Ramos (cell line): ENCODE data around the gene DCC.

Source experiments
- in situ Hi-C: fragments of 300-500 bp; cut with MboI; formaldehyde crosslinking; loops from one replicate; pipeline ENCODE4 v1.14.3; 2022; ENCODE audit warnings: low sequenced_read_pairs; ENCODE audit not compliant: unreplicated experiment

The DCC gene

GRCh38 chr18:52869349-52869923, 529.4 kb downstream of the DCC start:
- in situ Hi-C loops, result no loop called here

DNA sequence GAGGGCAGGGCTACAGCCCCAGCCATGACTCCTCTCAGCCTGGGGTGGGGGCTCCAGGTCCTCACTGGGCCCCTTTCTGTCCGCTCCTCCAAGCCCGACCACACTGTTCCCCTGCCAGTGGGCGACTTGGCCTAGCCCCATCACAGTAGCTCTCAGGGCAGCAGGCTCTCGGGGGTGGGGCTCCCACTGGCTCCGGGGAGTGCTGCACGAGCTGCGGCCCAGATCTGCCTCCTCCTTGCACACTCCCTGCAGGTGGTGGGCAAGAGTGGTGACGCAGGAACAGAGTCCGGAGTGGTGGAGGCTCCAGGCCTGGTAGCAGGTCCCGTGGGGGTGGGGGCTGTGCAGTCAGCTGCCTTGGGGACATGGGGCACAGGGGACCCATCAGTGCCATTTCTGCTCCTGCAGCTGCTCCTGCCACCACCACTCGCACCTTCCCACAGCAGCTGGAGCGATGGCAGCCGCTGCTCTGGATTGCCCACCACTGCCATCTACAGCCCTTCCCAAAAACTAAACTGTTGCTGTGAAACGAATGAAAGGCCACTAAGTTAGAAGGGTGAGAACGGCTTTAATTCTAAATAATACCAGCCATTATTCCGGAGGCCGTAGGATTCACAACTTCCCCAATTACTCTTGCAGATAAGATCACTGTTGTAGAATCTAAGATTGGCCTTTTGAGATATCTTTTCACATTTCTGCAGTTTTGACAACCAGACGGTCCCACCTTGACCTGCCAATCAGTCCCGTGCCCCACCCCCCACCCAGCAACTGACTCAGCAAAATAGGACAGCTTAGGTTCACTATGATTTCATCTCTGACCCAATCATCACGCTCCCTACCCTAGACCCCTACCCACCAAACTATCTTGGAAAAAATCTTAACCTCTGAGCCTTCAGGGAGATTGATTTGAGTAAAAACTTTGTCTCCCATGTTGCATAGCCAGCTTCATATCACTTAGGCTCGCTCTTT, 530.2 kb downstream of the DCC start:
- in situ Hi-C loops, result no loop called here

DNA sequence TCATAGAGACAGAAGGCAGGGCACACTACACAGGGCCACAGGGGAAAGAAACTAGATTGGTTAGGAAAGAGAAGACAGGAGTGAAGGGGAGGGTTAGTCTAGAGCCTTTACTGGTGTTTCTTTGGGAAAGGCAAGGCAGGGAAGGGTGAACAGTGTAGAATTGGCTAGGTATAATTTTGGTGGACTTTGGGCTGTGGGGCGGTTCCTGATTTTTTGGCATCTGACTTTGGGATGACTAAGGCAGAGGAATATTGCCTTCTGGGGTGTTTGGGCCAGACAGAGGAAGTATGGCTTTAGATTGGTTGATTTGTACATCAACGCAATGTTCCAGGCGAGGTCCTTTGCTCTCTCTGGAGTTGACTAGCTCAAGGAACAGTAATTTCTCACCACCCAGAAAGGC, 534.8 kb downstream of the DCC start:
- in situ Hi-C loops, result no loop called here

DNA sequence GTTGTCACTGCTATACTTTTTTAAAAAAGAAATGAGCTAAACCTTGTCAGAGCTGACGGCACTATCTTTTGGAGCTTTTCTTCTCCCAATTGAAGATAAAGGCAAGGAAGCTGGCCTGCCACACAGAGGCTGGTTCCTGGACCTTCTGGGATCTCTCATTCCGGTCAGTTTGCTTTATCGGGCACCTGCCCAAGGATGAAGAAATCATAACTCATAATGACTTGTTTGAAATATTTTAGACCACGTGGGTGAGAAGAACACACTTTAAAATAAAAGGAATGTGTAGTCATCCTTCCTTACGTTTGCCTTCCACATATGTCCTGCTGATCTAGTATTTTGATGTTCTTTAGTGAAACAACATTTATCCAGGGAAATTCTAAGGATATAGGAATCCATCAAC, 535.7 kb downstream of the DCC start:
- in situ Hi-C loops, result no loop called here

DNA sequence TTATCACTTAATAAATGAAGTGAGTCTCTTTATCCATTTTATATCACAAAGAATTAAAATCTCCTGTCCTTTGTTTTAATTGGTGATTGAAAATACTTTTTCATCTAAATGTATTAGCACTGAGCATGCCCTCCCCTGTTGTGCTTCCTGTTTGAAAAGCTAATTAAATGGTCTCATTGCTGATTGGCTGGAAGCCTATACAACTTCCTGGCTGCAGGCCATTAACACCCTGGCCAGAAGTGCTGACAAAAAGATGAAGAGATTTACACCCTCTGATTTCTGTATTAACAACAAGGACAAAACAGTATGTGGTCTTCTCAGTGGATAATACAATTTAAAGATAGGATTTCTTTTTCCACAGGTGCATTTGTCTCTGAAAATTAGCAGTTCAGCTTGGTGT, 548.0 kb downstream of the DCC start:
- in situ Hi-C loops, result no loop called here

DNA sequence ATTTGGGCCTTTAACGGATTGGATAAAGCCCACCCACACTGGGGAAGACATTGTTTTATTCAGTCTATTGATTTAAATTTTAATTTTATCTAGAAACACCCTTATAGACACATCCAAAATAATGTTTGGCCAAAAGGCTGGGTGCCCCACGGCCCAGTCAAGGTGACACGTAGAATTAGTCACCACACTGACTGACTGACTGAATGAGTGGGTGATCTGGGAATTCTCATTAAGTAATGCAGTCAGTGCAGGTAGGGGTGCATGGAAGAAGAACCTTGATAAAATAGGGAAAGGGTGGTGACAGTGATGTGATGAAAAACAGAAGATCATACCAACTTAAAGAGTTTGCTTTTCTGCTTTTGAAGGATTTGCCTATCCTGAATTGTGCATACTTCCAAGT, 554.8 kb downstream of the DCC start:
- in situ Hi-C loops, result no loop called here

DNA sequence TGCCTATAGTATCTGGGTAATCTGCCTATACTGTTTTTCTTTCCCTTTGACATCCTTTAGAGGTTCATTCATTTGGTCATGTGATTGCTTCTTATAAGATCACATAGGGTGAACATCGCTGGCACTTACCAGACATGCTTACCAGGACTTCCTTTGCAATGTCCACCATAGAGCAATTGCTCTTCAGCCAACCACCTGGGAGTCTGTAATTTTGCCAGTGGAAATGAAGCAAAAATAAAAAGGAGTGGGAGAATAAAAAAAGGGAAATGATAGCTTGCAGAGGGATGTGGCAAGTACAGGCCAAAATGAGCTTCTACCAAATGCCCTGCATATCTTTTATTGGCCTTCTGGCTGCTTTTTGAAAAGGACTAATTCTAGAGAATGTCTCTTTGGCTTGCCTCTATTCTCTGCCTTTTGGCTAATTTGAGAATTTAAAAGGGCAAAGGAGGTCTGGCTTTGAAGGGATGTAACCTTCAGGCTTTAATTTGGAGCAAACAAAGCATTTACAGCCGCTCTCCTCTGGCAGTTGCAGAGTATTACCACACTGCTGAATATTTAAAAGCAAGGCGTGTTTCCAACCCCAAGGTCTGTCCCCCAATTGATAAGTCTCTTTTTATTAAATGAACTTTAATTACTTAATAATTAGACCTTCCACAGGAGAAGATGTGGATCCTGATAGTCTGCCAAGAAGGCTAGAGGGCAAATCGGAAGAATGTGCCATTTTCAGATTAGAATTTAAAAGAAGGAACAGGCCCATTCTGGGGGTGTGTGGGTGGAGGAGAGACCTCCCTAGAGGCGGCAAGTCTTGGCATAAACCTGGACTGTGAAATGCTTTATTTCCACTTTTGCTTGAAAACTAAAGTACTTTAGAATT, 557.9 kb downstream of the DCC start:
- in situ Hi-C loops, result no loop called here

DNA sequence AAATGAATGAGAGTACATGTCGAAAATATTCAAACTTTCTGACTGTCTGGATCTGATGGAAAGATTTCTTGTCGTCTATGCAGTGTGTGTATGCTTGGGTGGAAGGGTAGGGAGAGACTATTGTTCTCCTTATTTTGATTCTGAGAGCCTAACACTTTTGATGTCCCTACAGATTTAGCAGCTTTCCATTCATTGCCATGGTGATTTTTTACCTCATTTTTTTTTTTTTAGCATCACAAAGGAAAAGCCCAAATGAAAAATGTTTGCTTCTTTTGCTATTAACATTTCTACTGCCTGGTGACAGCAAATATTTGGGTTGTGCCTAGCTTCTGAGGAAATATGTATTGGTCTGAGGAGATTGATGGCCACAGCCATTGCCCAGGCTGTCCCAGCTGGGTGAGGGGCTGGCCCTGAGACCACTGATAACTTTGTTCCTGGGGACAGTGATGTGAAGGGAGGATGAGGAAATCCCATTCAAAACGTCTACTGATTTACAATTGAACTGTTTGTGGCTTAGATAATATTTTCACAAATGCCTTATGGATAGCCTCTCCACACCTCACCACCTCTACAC, 558.6 kb downstream of the DCC start:
- in situ Hi-C loops, result no loop called here

DNA sequence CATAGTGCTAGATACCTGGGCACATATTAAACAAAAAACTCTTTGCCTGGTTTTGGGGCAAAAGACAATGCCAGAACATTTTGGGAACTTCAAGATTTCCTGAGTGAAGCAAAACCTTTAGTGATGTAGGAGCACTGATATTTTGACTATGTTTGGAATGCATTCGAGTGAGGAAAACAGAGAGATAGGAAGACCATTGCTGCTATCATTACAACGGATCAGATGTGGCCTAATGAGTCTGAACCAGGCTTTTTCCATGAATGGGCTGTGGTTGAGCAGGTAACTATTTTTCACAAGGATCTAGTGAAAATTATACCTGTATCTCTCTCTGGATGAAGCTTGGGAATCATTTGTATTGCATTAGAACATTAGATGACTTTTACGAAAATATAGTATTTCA, 562.2 kb downstream of the DCC start:
- in situ Hi-C loops, result loop anchor here (10.0 to 25.0 kb wide), 2 partner anchors 1237 to 1790 kb away; no protein-coding TSS in a partner anchor

DNA sequence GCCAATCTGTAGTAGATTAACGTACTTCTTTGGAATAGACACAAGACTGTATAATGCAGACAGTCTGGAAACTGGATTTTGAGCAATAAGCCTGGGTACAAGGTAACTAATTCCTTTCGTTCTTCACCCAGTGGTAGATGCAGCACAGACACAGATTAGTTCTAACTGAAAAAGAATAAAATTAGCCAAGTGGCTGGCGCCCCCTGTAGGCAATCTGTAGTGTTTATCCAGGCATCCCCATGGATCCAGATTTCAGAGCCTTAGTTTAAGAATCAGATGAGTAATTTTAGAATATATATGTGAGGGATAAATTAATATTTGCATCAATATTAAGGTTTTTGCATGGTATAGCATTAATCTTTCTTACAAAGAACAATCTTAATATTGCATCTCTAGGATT, 563.9 kb downstream of the DCC start:
- in situ Hi-C loops, result loop anchor here (10.0 to 25.0 kb wide), 2 partner anchors 1239 to 1792 kb away; no protein-coding TSS in a partner anchor

DNA sequence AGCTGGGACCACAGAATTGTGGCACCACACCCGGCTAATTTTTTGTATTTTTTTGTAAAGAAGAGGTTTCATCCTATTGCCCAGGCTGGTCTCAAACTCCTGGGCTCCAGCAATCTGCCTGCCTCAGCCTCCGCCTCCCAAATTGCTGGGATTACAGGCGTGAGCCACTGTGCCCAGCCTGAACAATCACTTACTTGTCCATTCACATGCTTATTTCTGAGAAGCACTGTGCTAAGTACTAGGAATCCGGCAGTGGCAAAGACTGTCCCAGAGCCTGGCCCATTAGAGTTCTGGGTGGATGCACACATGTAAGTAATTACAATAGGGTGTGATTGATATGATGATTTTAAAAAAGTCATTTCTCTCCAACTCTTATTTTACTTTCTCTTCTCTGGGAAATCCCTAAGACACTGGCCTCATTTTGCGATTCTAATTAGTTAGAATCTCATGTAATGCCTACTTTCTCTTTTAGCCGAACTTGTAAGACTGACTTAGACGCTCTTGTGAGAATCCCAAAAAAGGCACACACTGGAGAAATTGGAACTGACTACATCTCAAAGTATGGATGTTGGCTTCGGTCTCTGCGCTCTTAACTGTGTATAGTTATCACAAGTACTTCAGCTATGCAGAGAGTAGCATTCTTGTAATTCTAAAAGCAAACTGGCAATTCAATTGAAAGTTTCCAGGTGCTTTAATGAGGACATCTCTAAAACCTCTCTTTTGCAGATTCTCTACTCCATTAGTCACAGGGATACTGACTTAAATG, 567.7 kb downstream of the DCC start:
- in situ Hi-C loops, result loop anchor here (10.0 to 25.0 kb wide), 2 partner anchors 1243 to 1795 kb away; no protein-coding TSS in a partner anchor

GRCh38 chr18:52914148-52914547, 574.2 kb downstream of the DCC start:
- in situ Hi-C loops, result loop anchor here (25.0 kb wide), 1 partner anchor 1802 kb away; no protein-coding TSS in a partner anchor

GRCh38 chr18:52920665-52921064, 580.7 kb downstream of the DCC start:
- in situ Hi-C loops, result loop anchor here (25.0 kb wide), 1 partner anchor 1808 kb away; no protein-coding TSS in a partner anchor

DNA sequence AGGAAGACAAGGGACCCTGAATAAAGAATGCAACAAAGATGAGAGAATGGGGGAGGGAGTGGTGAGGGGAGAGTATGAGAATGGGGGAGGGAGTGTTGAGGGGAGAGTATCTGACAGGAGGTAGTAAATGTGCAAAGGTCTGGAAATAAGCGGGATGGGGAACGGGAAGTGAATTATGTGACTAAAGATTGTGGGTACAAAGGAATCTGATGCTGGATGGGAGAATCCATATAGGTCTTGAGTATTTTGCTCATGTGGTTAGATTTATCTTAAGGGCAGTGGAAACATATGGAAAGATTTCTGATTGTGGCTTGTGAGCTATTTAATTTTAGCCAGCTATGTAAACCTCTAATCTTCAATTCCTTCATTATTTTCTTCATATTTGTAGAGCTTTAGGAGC, 593.4 kb downstream of the DCC start:
- in situ Hi-C loops, result no loop called here

GRCh38 chr18:52936931-52937330, 596.9 kb downstream of the DCC start:
- in situ Hi-C loops, result no loop called here

DNA sequence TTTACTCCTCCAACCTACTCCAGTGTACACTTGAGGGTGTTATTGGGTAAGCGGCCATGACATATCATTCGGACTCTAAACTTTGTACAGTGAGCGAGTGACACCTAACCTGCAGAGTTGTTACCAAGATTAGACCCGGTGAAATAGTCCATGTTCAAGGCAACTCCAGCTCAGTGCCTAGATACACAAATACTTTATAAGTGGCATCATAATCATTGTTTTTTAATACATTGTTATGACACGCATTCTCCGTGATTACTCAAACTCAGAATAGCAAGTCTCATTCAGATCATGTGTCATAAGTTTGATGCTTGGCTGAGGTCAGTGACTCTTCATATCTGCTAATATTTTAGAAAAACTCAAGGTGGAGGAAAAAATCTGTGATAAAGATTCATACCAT, 597.8 kb downstream of the DCC start:
- in situ Hi-C loops, result no loop called here

- in situ Hi-C loops, result no loop called here
Measured at GRCh38 chr18:52945552-52945951, 605.6 kb downstream of the DCC start.

GRCh38 chr18:52948868-52949444, 609.0 kb downstream of the DCC start:
- in situ Hi-C loops, result no loop called here

- in situ Hi-C loops, result no loop called here
Measured at GRCh38 chr18:52950155-52950554, 610.2 kb downstream of the DCC start.
